Keratinocyte (primary cell): Measurements from ENCODE around the gene MRPS11. TPM values are rescaled to one million over a fixed set of nuclear protein-coding genes. Genes with fewer than 3 reads are reported as not detected.
"Not testable (repeated sequence)": the region's sequence is repeated elsewhere in the genome, so short reads cannot be mapped to it uniquely, and the experiment has no call there.

Experiments
- DNase-seq: peaks from one replicate; pipeline ENCODE4 v3.0.0-alpha.2; 2011; ENCODE audit warnings: low read depth, missing footprints, low spot score
- FAIRE-seq: peaks from 2 replicates; lab custom pipeline; 2011; peaks lifted over from hg19 to GRCh38; lab: Jason Lieb, UNC
- H2AFZ ChIP-seq: 2 replicates; pipeline ENCODE4 v1.6.0; 2012; ENCODE audit warnings: low read length, control low read depth, inconsistent platforms; ENCODE audit not compliant: control insufficient read depth
- H3K27ac ChIP-seq: 2 replicates; pipeline ENCODE4 v1.5.1; 2011; ENCODE audit warnings: low read length; ENCODE audit not compliant: control insufficient read depth, insufficient read depth
- H3K27me3 ChIP-seq: 3 replicates; pipeline ENCODE4 v1.6.0; 2011; ENCODE audit warnings: low read length; ENCODE audit not compliant: control insufficient read depth, insufficient read depth; ENCODE audit errors: extremely low read depth
- H3K36me3 ChIP-seq, 2 experiments: 2 replicates in 1 of 2; 3 replicates in 1 of 2; pipeline ENCODE4 v1.5.1; 2011; ENCODE audit warnings: low read length in 2 of 2, mild to moderate bottlenecking in 1 of 2; ENCODE audit not compliant: control insufficient read depth in 2 of 2, insufficient read depth in 2 of 2; ENCODE audit errors: extremely low read depth in 1 of 2
- H3K4me1 ChIP-seq: 3 replicates; pipeline ENCODE4 v1.5.1; 2011; ENCODE audit warnings: low read length; ENCODE audit not compliant: control insufficient read depth, insufficient read depth; ENCODE audit errors: extremely low read depth
- H3K4me2 ChIP-seq: 3 replicates; pipeline ENCODE4 v1.6.0; 2011; ENCODE audit warnings: low read depth, low read length; ENCODE audit not compliant: control insufficient read depth, insufficient read depth; ENCODE audit errors: extremely low read depth
- H3K4me3 ChIP-seq, 3 experiments: fragments of 200-600 bp in 1 of 3; sonication (generic) in 1 of 3; 2 replicates in 2 of 3; 3 replicates in 1 of 3; pipeline ENCODE4 v1.5.1; 2011 to 2016; ENCODE audit warnings: low read length in 3 of 3, mild to moderate bottlenecking in 3 of 3, control low read depth in 2 of 3, inconsistent platforms in 1 of 3, low read depth in 1 of 3, mixed read lengths in 1 of 3, mixed run types in 1 of 3, moderate library complexity in 1 of 3; ENCODE audit not compliant: control insufficient read depth in 2 of 3, insufficient read depth in 2 of 3; ENCODE audit errors: extremely low read depth in 1 of 3
- H3K79me2 ChIP-seq: 2 replicates; pipeline ENCODE4 v1.6.0; 2012; ENCODE audit warnings: low read length; ENCODE audit not compliant: control insufficient read depth, insufficient read depth
- H3K9ac ChIP-seq: 3 replicates; pipeline ENCODE4 v1.6.0; 2011; ENCODE audit warnings: low read length; ENCODE audit not compliant: control insufficient read depth, insufficient read depth; ENCODE audit errors: extremely low read depth
- H3K9me1 ChIP-seq: 3 replicates; pipeline ENCODE4 v1.6.0; 2011; ENCODE audit warnings: low read length; ENCODE audit not compliant: control insufficient read depth, insufficient read depth; ENCODE audit errors: extremely low read depth
- H3K9me3 ChIP-seq: 2 replicates; pipeline ENCODE4 v1.5.1; 2012; ENCODE audit warnings: low read depth, low read length; ENCODE audit not compliant: control insufficient read depth
- H4K20me1 ChIP-seq: 3 replicates; pipeline ENCODE4 v1.6.0; 2011; ENCODE audit warnings: low read length; ENCODE audit not compliant: control insufficient read depth, insufficient read depth; ENCODE audit errors: extremely low read depth
- CTCF ChIP-seq, 3 experiments: IDR thresholded peaks in 1 of 3; conservative IDR thresholded peaks in 1 of 3; optimal IDR thresholded peaks in 1 of 3; 2 replicates in 2 of 3; 3 replicates in 1 of 3; pipeline versions ENCODE3 to v1.5.1; 2011; ENCODE audit warnings: low read length in 3 of 3, mild to moderate bottlenecking in 3 of 3, moderate library complexity in 2 of 3, control low read depth in 1 of 3, inconsistent platforms in 1 of 3; ENCODE audit not compliant: insufficient read depth in 2 of 3; ENCODE audit errors: extremely low read depth in 1 of 3
- EZH2 ChIP-seq: IDR thresholded peaks from one replicate; pipeline ENCODE4 v1.6.1; 2012; ENCODE audit warnings: inconsistent platforms, mild to moderate bottlenecking, low read length, moderate library complexity
- dilution Hi-C: fragments of 300-500 bp; cut with MboI; formaldehyde crosslinking; loops from one replicate; pipeline ENCODE4 v1.7.0; 2020; ENCODE audit warnings: low sequenced_read_pairs; ENCODE audit not compliant: extremely low pct_ligation_motif_present
- polyA plus RNA-seq, 5 experiments: library from polyadenylated mRNA; depleted of rRNA in 3 of 5; stranded (reverse) in 3 of 5; stranded (forward) in 1 of 5; unstranded in 1 of 5; fragments of >200 nt; gene quantifications; 1 replicate in 1 of 5; 2 replicates in 3 of 5; 3 replicates in 1 of 5; pipeline versions ENCODE4 v1.2.1 to v1.2.3, GENCODE V29; 2011 to 2012; ENCODE audit warnings: missing spikeins in 2 of 5, low read depth in 1 of 5, low replicate concordance in 1 of 5

Gene MRPS11
- polyA plus RNA-seq, 1 donor (not counting 4 experiments of a cell fraction or from before 2014, with no cell fraction given) = 60.9 TPM

GRCh38 chr15:88472225-88472624 is 4.7 kb downstream of the MRPS11 start:
- Histone ChIP-seq H3K4me1 (peaks cover 4% of the 10 kb centered on the region), H4K20me1 (no peaks in the 10 kb centered on the region), H3K27me3 (no peaks in the 10 kb centered on the region), H3K9me1 (no peaks in the 10 kb centered on the region), H3K4me2 (no peak overlapping the region), H3K9me3 (no peaks in the 10 kb centered on the region), H3K36me3 (peaks cover 8 to 15% of the 10 kb centered on the region in 2 experiments), H3K79me2 (peaks cover 20% of the 10 kb centered on the region), H3K9ac (no peak overlapping the region), H3K4me3 (no peak overlapping the region), H2AFZ (no peak overlapping the region), H3K27ac (no peak overlapping the region)
- dilution Hi-C loops = no loop called here
- DNase-seq (no peak), FAIRE-seq (no peak)
- no peak for TF ChIP-seq CTCF (optimal IDR thresholded peaks at IDR 0.05 in 1 of 3, IDR thresholded peaks at IDR 0.05 in 1 of 3, conservative IDR thresholded peaks at IDR 0.05 in 1 of 3; ENCODE audit: extremely low read depth in 1 of 3, insufficient read depth in 2 of 3, low read length in 3 of 3)
- TF ChIP-seq EZH2 = no peak

GRCh38 chr15:88473661-88474293 is 6.3 kb downstream of the MRPS11 start:
- peaks cover 16 to 17% of the 10 kb centered on the region in 2 experiments for H3K36me3 ChIP-seq
- H3K9me1 ChIP-seq, H3K4me3 ChIP-seq, dilution Hi-C loops, H4K20me1 ChIP-seq, H3K9ac ChIP-seq, H2AFZ ChIP-seq, DNase-seq, H3K4me1 ChIP-seq, H3K27ac ChIP-seq, H3K79me2 ChIP-seq, FAIRE-seq, H3K4me2 ChIP-seq, H3K27me3 ChIP-seq, H3K9me3 ChIP-seq: not testable (repeated sequence)

- no peaks in the 10 kb centered on the region for H3K4me1 ChIP-seq
- FAIRE-seq (no peak), DNase-seq (no peak)
- H3K9ac ChIP-seq = no peak overlapping the region
- H3K9me1 ChIP-seq = no peaks in the 10 kb centered on the region
- H3K4me2 ChIP-seq = no peak overlapping the region
- no peaks in the 10 kb centered on the region for H3K79me2 ChIP-seq
- H3K9me3 ChIP-seq = no peaks in the 10 kb centered on the region
- no peak overlapping the region for H2AFZ ChIP-seq
- no peaks in the 10 kb centered on the region for H4K20me1 ChIP-seq
- no peak overlapping the region for H3K27ac ChIP-seq
- H3K36me3 ChIP-seq = peaks cover 13 to 16% of the 10 kb centered on the region in 2 experiments
- no peak overlapping the region for H3K4me3 ChIP-seq
- no peaks in the 10 kb centered on the region for H3K27me3 ChIP-seq
- dilution Hi-C loops = no loop called here
- no peak for TF ChIP-seq EZH2
- peak; percentile 41 to 48 (median 44) for TF ChIP-seq CTCF (optimal IDR thresholded peaks at IDR 0.05 in 1 of 3, IDR thresholded peaks at IDR 0.05 in 1 of 3, conservative IDR thresholded peaks at IDR 0.05 in 1 of 3; ENCODE audit: extremely low read depth in 1 of 3, insufficient read depth in 2 of 3, low read length in 3 of 3)
Observed at GRCh38 chr15:88476635-88477060, 9.1 kb downstream of the MRPS11 start.
